ENCODE results near the gene MARVELD2. TPM values are rescaled to one million over a fixed set of nuclear protein-coding genes. Genes with fewer than 3 reads are reported as not detected.
"Not testable (repeated sequence)": the region's sequence is repeated elsewhere in the genome, so short reads cannot be mapped to it uniquely, and the experiment has no call there.

The MARVELD2 gene
- total RNA-seq, 3 donors from 2014 or later: 22.9 to 63.1 (median 48.0) TPM

DNA sequence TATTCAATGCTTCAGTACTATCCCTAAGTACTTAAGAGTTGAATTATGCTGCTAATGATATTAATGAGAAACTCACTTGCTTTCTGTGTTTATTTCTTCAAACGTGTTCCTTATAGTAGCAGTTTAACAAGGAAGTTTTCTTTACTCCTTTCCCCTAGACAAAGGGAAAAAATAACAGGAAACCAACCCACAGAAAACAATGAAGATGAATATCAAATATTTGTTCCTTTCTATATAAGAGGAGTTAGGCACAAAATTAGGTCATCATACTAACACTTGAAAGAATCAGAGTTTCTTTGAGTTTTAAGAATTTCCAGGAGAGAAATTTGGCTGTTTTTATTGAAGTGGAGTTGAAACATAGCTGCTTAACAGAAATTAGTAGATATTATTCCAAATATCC lies 62.3 kb downstream of the MARVELD2 start:
- TF ChIP-seq, protein P1, sequence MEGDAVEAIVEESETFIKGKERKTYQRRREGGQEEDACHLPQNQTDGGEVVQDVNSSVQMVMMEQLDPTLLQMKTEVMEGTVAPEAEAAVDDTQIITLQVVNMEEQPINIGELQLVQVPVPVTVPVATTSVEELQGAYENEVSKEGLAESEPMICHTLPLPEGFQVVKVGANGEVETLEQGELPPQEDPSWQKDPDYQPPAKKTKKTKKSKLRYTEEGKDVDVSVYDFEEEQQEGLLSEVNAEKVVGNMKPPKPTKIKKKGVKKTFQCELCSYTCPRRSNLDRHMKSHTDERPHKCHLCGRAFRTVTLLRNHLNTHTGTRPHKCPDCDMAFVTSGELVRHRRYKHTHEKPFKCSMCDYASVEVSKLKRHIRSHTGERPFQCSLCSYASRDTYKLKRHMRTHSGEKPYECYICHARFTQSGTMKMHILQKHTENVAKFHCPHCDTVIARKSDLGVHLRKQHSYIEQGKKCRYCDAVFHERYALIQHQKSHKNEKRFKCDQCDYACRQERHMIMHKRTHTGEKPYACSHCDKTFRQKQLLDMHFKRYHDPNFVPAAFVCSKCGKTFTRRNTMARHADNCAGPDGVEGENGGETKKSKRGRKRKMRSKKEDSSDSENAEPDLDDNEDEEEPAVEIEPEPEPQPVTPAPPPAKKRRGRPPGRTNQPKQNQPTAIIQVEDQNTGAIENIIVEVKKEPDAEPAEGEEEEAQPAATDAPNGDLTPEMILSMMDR (IDR thresholded peaks at IDR 0.05): no peak
- Histone ChIP-seq H3K4me3 (no peak overlapping the region), H3K4me1 (ENCODE audit: low read depth) (no peaks in the 10 kb centered on the region), H3K9me3 (no peaks in the 10 kb centered on the region), H3K36me3 (ENCODE audit: low read depth) (no peaks in the 10 kb centered on the region)
- DNase-seq (no peak), ATAC-seq (no peak)
- intact Hi-C loops (cut with DNase I, micrococcal nuclease): no loop called here

DNA sequence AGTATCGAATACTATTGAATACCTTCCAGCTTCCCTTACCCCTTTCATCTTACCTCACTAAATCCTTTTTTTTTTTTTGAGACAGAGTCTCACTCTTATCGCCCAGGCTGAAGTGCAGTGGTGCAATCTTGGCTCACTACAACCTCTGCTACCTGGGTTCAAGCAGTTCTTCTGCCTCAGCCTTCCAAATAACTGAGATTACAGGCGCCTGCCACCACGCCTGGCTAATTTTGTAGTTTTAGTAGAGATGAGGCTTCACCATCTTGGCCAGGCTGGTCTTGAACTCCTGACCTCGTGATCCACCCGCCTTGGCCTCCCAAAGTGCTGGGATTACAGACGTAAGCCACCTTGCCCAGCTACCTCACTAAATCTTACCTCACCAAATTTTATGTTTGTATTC lies 63.4 kb downstream of the MARVELD2 start:
- intact Hi-C loops (cut with DNase I, micrococcal nuclease); H3K9me3 ChIP-seq; H3K4me3 ChIP-seq; ATAC-seq; H3K36me3 ChIP-seq (ENCODE audit: low read depth); H3K4me1 ChIP-seq (ENCODE audit: low read depth); DNase-seq: not testable (repeated sequence)

DNA sequence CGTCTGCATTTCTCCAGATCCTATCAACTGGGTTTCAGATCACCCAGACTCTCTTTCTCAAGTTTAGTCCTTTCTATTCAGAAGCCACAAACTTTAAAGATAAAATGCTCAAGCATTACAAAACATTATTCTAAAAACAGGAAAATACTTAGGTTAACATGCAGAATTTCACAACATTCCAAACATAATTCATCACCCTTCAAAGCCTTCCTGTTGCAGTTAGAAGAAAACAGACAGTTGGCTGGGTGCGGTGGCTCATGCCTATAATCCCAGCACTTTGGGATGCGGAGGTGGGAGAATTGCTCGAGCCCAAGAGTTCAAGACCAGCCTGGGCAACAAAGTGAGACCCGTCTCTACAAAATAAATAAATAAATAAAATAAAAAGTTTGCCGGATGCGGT lies 70.0 kb downstream of the MARVELD2 start:
- Histone ChIP-seq H3K9me3 (no peaks in the 10 kb centered on the region), H3K36me3 (ENCODE audit: low read depth) (no peaks in the 10 kb centered on the region), H3K4me3 (no peak overlapping the region), H3K4me1 (ENCODE audit: low read depth) (no peaks in the 10 kb centered on the region)
- intact Hi-C loops (cut with DNase I, micrococcal nuclease): no loop called here
- ATAC-seq: no peak
- no peak for DNase-seq
- TF ChIP-seq, protein P1 (IDR thresholded peaks at IDR 0.05): no peak

DNA sequence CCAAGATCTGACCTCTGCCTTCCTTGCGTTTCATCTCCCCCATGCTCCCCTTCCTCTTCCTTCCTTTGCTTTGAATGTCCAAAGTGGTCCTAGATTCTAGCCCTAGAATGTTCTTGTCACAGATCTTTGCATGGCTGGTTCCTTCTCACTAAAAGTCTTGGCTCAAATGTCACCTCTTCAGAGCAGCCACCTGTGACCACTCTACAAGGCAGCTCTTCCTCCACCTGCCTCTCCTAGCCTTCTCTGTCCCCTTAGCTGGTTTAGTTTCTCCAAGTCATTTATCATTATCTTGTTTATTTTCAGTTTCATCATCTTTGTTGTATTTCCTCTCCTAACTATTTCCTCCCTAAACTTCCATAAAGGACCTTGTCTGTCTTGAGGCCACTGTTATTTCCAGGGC lies 70.6 kb downstream of the MARVELD2 start:
- TF ChIP-seq, protein P1 (IDR thresholded peaks at IDR 0.05): no peak

DNA sequence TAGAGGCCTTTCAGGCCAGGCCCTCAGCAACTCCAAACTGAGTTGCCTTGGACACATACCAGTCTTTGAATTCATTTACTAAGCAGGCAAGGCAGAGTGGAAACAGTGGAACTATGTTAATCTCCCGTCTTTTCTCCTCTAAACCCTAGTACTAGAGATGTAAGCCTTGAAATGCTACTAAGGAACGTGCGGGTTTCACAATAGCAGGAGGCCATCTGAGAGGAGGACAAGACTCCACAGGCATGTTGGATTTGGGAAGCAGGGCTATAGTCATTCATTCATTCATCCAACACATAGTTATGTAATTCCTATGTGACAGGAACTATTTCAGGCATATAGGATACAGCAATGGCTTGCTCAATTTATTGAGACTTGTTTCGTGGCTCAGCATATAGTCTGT lies 74.3 kb downstream of the MARVELD2 start:
- Histone ChIP-seq H3K36me3 (ENCODE audit: low read depth) (no peaks in the 10 kb centered on the region), H3K9me3 (no peaks in the 10 kb centered on the region), H3K4me3 (no peak overlapping the region), H3K4me1 (ENCODE audit: low read depth) (no peaks in the 10 kb centered on the region)
- ATAC-seq (no peak), DNase-seq (no peak)
- TF ChIP-seq, protein P1 (IDR thresholded peaks at IDR 0.05): no peak
- intact Hi-C loops (cut with DNase I, micrococcal nuclease): no loop called here

More for the DNA sequence above, 70.6 kb downstream of the MARVELD2 start:
- DNase-seq: no peak
- no peak overlapping the region for H3K4me3 ChIP-seq
- intact Hi-C loops (cut with DNase I, micrococcal nuclease): no loop called here
- no peaks in the 10 kb centered on the region for H3K36me3 ChIP-seq (ENCODE audit: low read depth)
- H3K4me1 ChIP-seq (ENCODE audit: low read depth): no peaks in the 10 kb centered on the region
- no peaks in the 10 kb centered on the region for H3K9me3 ChIP-seq
- ATAC-seq: no peak

DNA sequence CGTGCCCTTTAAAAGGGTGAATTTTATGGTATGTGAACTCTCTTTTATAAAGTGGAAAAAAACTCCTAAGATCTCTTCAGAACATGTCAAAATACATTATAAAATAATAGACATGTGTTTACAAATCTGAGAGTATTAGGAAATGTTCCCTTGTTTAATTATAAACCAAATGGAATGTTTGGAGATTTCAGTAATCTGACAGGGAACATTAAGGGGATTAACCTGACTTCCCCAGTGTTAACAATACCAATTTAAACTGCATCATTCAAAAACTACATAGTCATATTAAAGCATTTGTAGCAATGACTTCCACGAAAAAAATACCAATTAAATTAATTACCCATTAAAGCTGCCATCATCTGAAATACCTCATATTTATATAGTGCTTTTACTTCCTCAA lies 76.1 kb downstream of the MARVELD2 start:
- TF ChIP-seq, protein P1 (IDR thresholded peaks at IDR 0.05): no peak
- DNase-seq (no peak), ATAC-seq (no peak)
- intact Hi-C loops (cut with DNase I, micrococcal nuclease): no loop called here
- Histone ChIP-seq H3K4me1 (ENCODE audit: low read depth) (no peaks in the 10 kb centered on the region), H3K9me3 (no peaks in the 10 kb centered on the region), H3K4me3 (no peak overlapping the region), H3K36me3 (ENCODE audit: low read depth) (no peaks in the 10 kb centered on the region)
